IMR-90 (cell line): ENCODE results near the gene THBS4. TPM values are rescaled to one million over a fixed set of nuclear protein-coding genes. Genes with fewer than 3 reads are reported as not detected.

ENCODE experiments used
- ATAC-seq: fragments of 200-7000 bp; cut with Tn5 transposase; 2 replicates; pipeline ENCODE4 v1.9.1; 2020; ENCODE audit warnings: low read depth, mild to moderate bottlenecking, moderate library complexity
- BruUV-seq: library from RNA; stranded (reverse); fragments of 400-500 nt; replicated peaks from 2 replicates; lab custom pipeline; 2021; lab: Mats Ljungman, UMichigan
- CTCF ChIA-PET: fragments of 300-600 bp; formaldehyde crosslinking; extraction: SDS; loops from one replicate; lab custom pipeline; 2021; ENCODE audit warnings: antibody characterized with exemption; lab: Yijun Ruan, JAX
- POLR2A ChIA-PET: fragments of 300-600 bp; sonication (Branson Sonifier 250); formaldehyde crosslinking; loops from one replicate; lab custom pipeline; 2022; ENCODE audit warnings: antibody characterized with exemption; ENCODE audit not compliant: unreplicated experiment; lab: Charles Lee
- DNase-seq: peaks from one replicate; pipeline ENCODE4 v3.0.0; 2013
- H2AFZ ChIP-seq: replicated peaks from 2 replicates; pipeline ENCODE3; 2013; ENCODE audit warnings: low read length, mild to moderate bottlenecking; ENCODE audit not compliant: poor library complexity
- H2AK5ac ChIP-seq: 2 replicates; pipeline ENCODE4 v1.6.1; 2013; ENCODE audit warnings: low read depth, low read length, inconsistent platforms
- H2AK9ac ChIP-seq: replicated peaks from 2 replicates; pipeline ENCODE3; 2013; ENCODE audit warnings: mild to moderate bottlenecking, low read depth, low read length, moderate library complexity; ENCODE audit not compliant: poor library complexity
- H2BK120ac ChIP-seq: 2 replicates; pipeline ENCODE4 v1.6.1; 2013; ENCODE audit warnings: low read depth, low read length, inconsistent platforms
- H2BK15ac ChIP-seq: 3 replicates; pipeline ENCODE4 v1.6.1; 2013; ENCODE audit warnings: low read depth, low read length, inconsistent platforms
- H2BK20ac ChIP-seq: 2 replicates; pipeline ENCODE4 v1.6.1; 2013; ENCODE audit warnings: low read depth, mild to moderate bottlenecking, inconsistent platforms, low read length, moderate library complexity
- H2BK5ac ChIP-seq: 2 replicates; pipeline ENCODE4 v1.6.1; 2013; ENCODE audit warnings: mild to moderate bottlenecking, low read depth, low read length, inconsistent platforms; ENCODE audit not compliant: poor library complexity, severe bottlenecking
- H3K14ac ChIP-seq: replicated peaks from 2 replicates; pipeline ENCODE4 v1.6.1; 2013; ENCODE audit warnings: low read depth, low read length, inconsistent platforms
- H3K18ac ChIP-seq: 2 replicates; pipeline ENCODE4 v1.6.1; 2013; ENCODE audit warnings: low read depth, low read length, control low read depth
- H3K23ac ChIP-seq: 2 replicates; pipeline ENCODE4 v1.6.1; 2013; ENCODE audit warnings: low read depth, low read length, inconsistent platforms
- H3K27ac ChIP-seq: 2 replicates; pipeline ENCODE4 v1.5.1; 2013; ENCODE audit warnings: mild to moderate bottlenecking, control low read depth, low read length; ENCODE audit not compliant: insufficient read depth
- H3K27me3 ChIP-seq: 2 replicates; pipeline ENCODE4 v1.6.1; 2013; ENCODE audit warnings: low read length; ENCODE audit not compliant: control insufficient read depth, insufficient read depth
- H3K36me3 ChIP-seq: 2 replicates; pipeline ENCODE4 v1.6.1; 2013; ENCODE audit warnings: low read length, mixed read lengths; ENCODE audit not compliant: control insufficient read depth, insufficient read depth
- H3K4ac ChIP-seq: 2 replicates; pipeline ENCODE4 v1.6.1; 2013; ENCODE audit warnings: low read depth, low read length, inconsistent platforms
- H3K4me1 ChIP-seq: 2 replicates; pipeline ENCODE4 v1.6.1; 2013; ENCODE audit warnings: low read length, mixed read lengths; ENCODE audit not compliant: control insufficient read depth, insufficient read depth
- H3K4me2 ChIP-seq: 2 replicates; pipeline ENCODE4 v1.6.1; 2013; ENCODE audit warnings: low read depth, mild to moderate bottlenecking, control low read depth, low read length, moderate library complexity
- H3K4me3 ChIP-seq: 2 replicates; pipeline ENCODE4 v1.5.1; 2013; ENCODE audit warnings: low read depth, mild to moderate bottlenecking, control low read depth, low read length, moderate library complexity; ENCODE audit not compliant: insufficient read depth
- H3K56ac ChIP-seq: 2 replicates; pipeline ENCODE4 v1.6.1; 2013; ENCODE audit warnings: low read length, inconsistent platforms; ENCODE audit not compliant: insufficient read depth; ENCODE audit errors: extremely low read depth
- H3K79me1 ChIP-seq, 2 experiments: 2 replicates each; pipeline ENCODE4 v1.6.1; 2013; ENCODE audit warnings: low read length in 2 of 2, inconsistent platforms in 1 of 2, low read depth in 1 of 2
- H3K9ac ChIP-seq: 2 replicates; pipeline ENCODE4 v1.6.1; 2013; ENCODE audit warnings: low read depth, low read length, control low read depth
- H3K9me1 ChIP-seq: 2 replicates; pipeline ENCODE4 v1.6.1; 2013; ENCODE audit warnings: low read length, inconsistent platforms; ENCODE audit not compliant: insufficient read depth
- H3K9me3 ChIP-seq: 2 replicates; pipeline ENCODE4 v1.6.1; 2013; ENCODE audit warnings: low read length; ENCODE audit not compliant: control insufficient read depth, insufficient read depth
- H4K20me1 ChIP-seq: 2 replicates; pipeline ENCODE4 v1.6.1; 2013; ENCODE audit warnings: low read length, inconsistent platforms; ENCODE audit not compliant: insufficient read depth
- H4K5ac ChIP-seq: 2 replicates; pipeline ENCODE4 v1.6.1; 2013; ENCODE audit warnings: mild to moderate bottlenecking, low read depth, low read length, control low read depth
- H4K8ac ChIP-seq, 2 experiments: 2 replicates each; pipeline ENCODE4 v1.6.1; 2013; ENCODE audit warnings: low read depth in 2 of 2, low read length in 2 of 2, control low read depth in 1 of 2, inconsistent platforms in 1 of 2
- H4K91ac ChIP-seq: 2 replicates; pipeline ENCODE4 v1.6.1; 2013; ENCODE audit warnings: low read depth, low read length, inconsistent platforms; ENCODE audit not compliant: insufficient read depth
- BHLHE40 ChIP-seq: fragments of 150-350 bp; IDR thresholded peaks from 2 replicates; pipeline ENCODE4 v1.6.1; 2016; ENCODE audit warnings: mild to moderate bottlenecking, low read depth, low read length
- CEBPB ChIP-seq: IDR thresholded peaks from 2 replicates; pipeline ENCODE4 v1.6.1; 2012; ENCODE audit warnings: low read depth, low read length, improper control_type of control experiment
- CHD1 ChIP-seq: IDR thresholded peaks from 2 replicates; pipeline ENCODE4 v1.6.1; 2012; ENCODE audit warnings: low read depth, low read length, improper control_type of control experiment
- CTCF ChIP-seq: conservative IDR thresholded peaks from 2 replicates; pipeline ENCODE4 v1.5.1; 2012; ENCODE audit warnings: mild to moderate bottlenecking, low read depth, low read length, improper control_type of control experiment
- MAFK ChIP-seq: IDR thresholded peaks from 2 replicates; pipeline ENCODE4 v1.6.1; 2012; ENCODE audit warnings: low read depth, low read length, improper control_type of control experiment
- MXI1 ChIP-seq: IDR thresholded peaks from 2 replicates; pipeline ENCODE4 v1.6.1; 2012; ENCODE audit warnings: low read depth, mild to moderate bottlenecking, low read length, moderate library complexity, borderline replicate concordance
- NFE2L2 ChIP-seq: fragments of 150-350 bp; IDR thresholded peaks from 2 replicates; pipeline ENCODE4 v1.6.1; 2016; ENCODE audit warnings: low read depth, mild to moderate bottlenecking, low read length
- RAD21 ChIP-seq: IDR thresholded peaks from 2 replicates; pipeline ENCODE4 v1.6.1; 2012; ENCODE audit warnings: low read length, improper control_type of control experiment
- RCOR1 ChIP-seq: IDR thresholded peaks from 2 replicates; pipeline ENCODE4 v1.6.1; 2012; ENCODE audit warnings: mild to moderate bottlenecking, low read length, improper control_type of control experiment; ENCODE audit not compliant: insufficient replicate concordance
- USF2 ChIP-seq: fragments of 150-350 bp; IDR thresholded peaks from 2 replicates; pipeline ENCODE4 v1.6.1; 2017; ENCODE audit warnings: mild to moderate bottlenecking, antibody characterized with exemption, low read length, low read depth
- WGBS, 2 experiments: methylation state at CpG; one replicate each; pipeline versions ENCODE4 v1.1.5 to v1.1.7; 2013; ENCODE audit warnings: missing lambda C conversion rate in 2 of 2; ENCODE audit not compliant: insufficient read length in 1 of 2; ENCODE audit errors: extremely low coverage in 2 of 2; 5-methylcytosine and 5-hydroxymethylcytosine counted together
- dilution Hi-C: fragments of 300-500 bp; cut with HindIII; formaldehyde crosslinking; loops from one replicate; pipeline ENCODE4 v1.14.3; 2018; ENCODE audit warnings: low sequenced_read_pairs; ENCODE audit not compliant: unreplicated experiment
- in situ Hi-C: fragments of 300-500 bp; cut with MboI; formaldehyde crosslinking; loops from 3 replicates; pipeline ENCODE4 v1.14.3; 2019; ENCODE audit warnings: low sequenced_read_pairs, inconsistent platforms, mixed read lengths
- intact Hi-C: fragments of 100-400 bp; cut with micrococcal nuclease; formaldehyde crosslinking; loops from 2 replicates; pipeline ENCODE4 v1.10.0; 2022
- polyA plus RNA-seq, 3 experiments: library from polyadenylated mRNA; depleted of rRNA; stranded (reverse); fragments of >200 nt; gene quantifications; 2 replicates each; pipeline ENCODE4 v1.2.3, GENCODE V29; 2012; ENCODE audit warnings: low replicate concordance in 1 of 3
- total RNA-seq: library from RNA; depleted of rRNA; stranded (reverse); fragments of >200 nt; gene quantifications from 2 replicates; pipeline ENCODE4 v1.2.3, GENCODE V29; 2012

Gene THBS4
- total and polyA plus RNA-seq, 2 of the 4 experiments (the other 2 are of a cell fraction): 0.90 to 0.92 TPM

GRCh38 chr5:80124121-80124918 is 89.2 kb downstream of the THBS4 start:
- Histone ChIP-seq H2AFZ (peak overlapping the region; percentile 45), H3K23ac (no peak overlapping the region), H3K14ac (no peak overlapping the region), H2BK20ac (no peak overlapping the region), H4K5ac (no peak overlapping the region), H2BK120ac (no peak overlapping the region), H3K9me3 (no peaks in the 10 kb centered on the region; the same call in 1 of the 2 replicates), H3K4ac (no peak overlapping the region), H4K91ac (no peak overlapping the region), H4K8ac (no peak overlapping the region), H3K4me1 (no peaks in the 10 kb centered on the region), H3K36me3 (no peaks in the 10 kb centered on the region), H2BK15ac (no peak overlapping the region), H3K9ac (no peak overlapping the region), H3K4me2 (no peak overlapping the region), H3K4me3 (no peak overlapping the region), H2BK5ac (no peak overlapping the region), H3K56ac (no peak overlapping the region), H3K18ac (no peak overlapping the region), H3K9me1 (no peaks in the 10 kb centered on the region), H2AK5ac (no peak overlapping the region), H4K20me1 (no peaks in the 10 kb centered on the region), H2AK9ac (no peak overlapping the region), H3K27me3 (peaks cover 4% of the 10 kb centered on the region; the same call in 1 of the 2 replicates), H3K27ac (no peak overlapping the region), H3K79me1 (no peaks in the 10 kb centered on the region)
- ChIA-PET POLR2A (no interaction called here), CTCF (no interaction called here)
- no peak for TF ChIP-seq USF2
- no peak for TF ChIP-seq CHD1
- no peak for TF ChIP-seq CTCF
- TF ChIP-seq BHLHE40: no peak
- no peak for TF ChIP-seq MAFK
- TF ChIP-seq RAD21: no peak
- no peak for TF ChIP-seq CEBPB
- no peak for TF ChIP-seq RCOR1
- no peak for TF ChIP-seq MXI1
- no peak for TF ChIP-seq NFE2L2
- ATAC-seq (no peak), DNase-seq (no peak)
- WGBS, 2 experiments: 87% methylated on average over 3 of the region's 9 CpGs; no CpG with 5 or more reads in 1 of the 2 experiments
- in situ Hi-C loops: no loop called here
- dilution Hi-C loops: no loop called here
- intact Hi-C loops: no loop called here
- BruUV-seq: no TSS peak
